GM12878 (cell line): ENCODE data around the gene TPD52L3. TPM values are rescaled to one million over a fixed set of nuclear protein-coding genes. Genes with fewer than 3 reads are reported as not detected.

Source experiments
- ATAC-seq: fragments of 200-7000 bp; cut with Tn5 transposase; 3 replicates; pipeline ENCODE4 v1.9.1; 2020; ENCODE audit warnings: mild to moderate bottlenecking, moderate library complexity
- BruUV-seq: library from RNA; stranded (reverse); fragments of 400-500 nt; replicated peaks from 2 replicates; lab custom pipeline; 2021; lab: Mats Ljungman, UMichigan
- CTCF ChIA-PET: fragments of 300-600 bp; sonication (Branson Sonifier 250); formaldehyde crosslinking; extraction: SDS; loops from one replicate; lab custom pipeline; 2021; ENCODE audit warnings: inconsistent platforms; lab: Yijun Ruan, JAX
- POLR2A ChIA-PET: fragments of 350-600 bp; formaldehyde crosslinking; extraction: SDS; loops from one replicate; lab custom pipeline; 2021; ENCODE audit warnings: inconsistent platforms; lab: Charles Lee
- RAD21 ChIA-PET: fragments of 300-600 bp; sonication (Branson Sonifier 250); formaldehyde crosslinking; loops from one replicate; lab custom pipeline; 2023; ENCODE audit warnings: antibody characterized with exemption; ENCODE audit not compliant: unreplicated experiment; lab: Charles Lee
- SMC1A ChIA-PET: fragments of 300-600 bp; sonication (Branson Sonifier 250); formaldehyde crosslinking; loops from one replicate; lab custom pipeline; 2023; ENCODE audit not compliant: unreplicated experiment, uncharacterized antibody; lab: Charles Lee
- DNase-seq: peaks from one replicate; pipeline ENCODE4 v3.0.0-alpha.2; 2011; ENCODE audit warnings: low read depth, low spot score
- FAIRE-seq: peaks from 3 replicates; lab custom pipeline; 2011; peaks lifted over from hg19 to GRCh38; lab: Jason Lieb, UNC
- H2AFZ ChIP-seq: 2 replicates; pipeline ENCODE4 v1.6.0; 2011; ENCODE audit warnings: low read depth, low read length, control low read depth; ENCODE audit not compliant: control insufficient read depth
- H3K27ac ChIP-seq: 2 replicates; pipeline ENCODE4 v1.5.1; 2011; ENCODE audit warnings: control low read depth; ENCODE audit not compliant: control insufficient read depth, insufficient read depth
- H3K27me3 ChIP-seq, 2 experiments: replicated peaks in 1 of 2; 2 replicates each; pipeline versions ENCODE4 v1.6.0 to v1.6.1; 2011; ENCODE audit warnings: low read length in 1 of 2; ENCODE audit not compliant: control insufficient read depth in 2 of 2, insufficient read depth in 2 of 2
- H3K36me3 ChIP-seq, 2 experiments: 2 replicates each; pipeline ENCODE4 v1.5.1; 2011; ENCODE audit warnings: low read length in 1 of 2; ENCODE audit not compliant: control insufficient read depth in 2 of 2, insufficient read depth in 2 of 2
- H3K4me1 ChIP-seq: 2 replicates; pipeline ENCODE4 v1.6.1; 2011; ENCODE audit warnings: mild to moderate bottlenecking, low read length, moderate library complexity, mixed read lengths; ENCODE audit not compliant: control insufficient read depth, insufficient read depth
- H3K4me2 ChIP-seq: 2 replicates; pipeline ENCODE4 v1.6.0; 2011; ENCODE audit warnings: control low read depth; ENCODE audit not compliant: control insufficient read depth, insufficient read depth
- H3K4me3 ChIP-seq: fragments of 200-600 bp; sonication (generic); 2 replicates; pipeline ENCODE4 v1.5.1; 2016
- H3K79me2 ChIP-seq: 2 replicates; pipeline ENCODE4 v1.6.0; 2011; ENCODE audit warnings: low read length; ENCODE audit not compliant: control insufficient read depth, insufficient read depth
- H3K9ac ChIP-seq: 2 replicates; pipeline ENCODE4 v1.8.0; 2011; ENCODE audit warnings: low read length, control low read depth, mixed read lengths; ENCODE audit not compliant: control insufficient read depth, insufficient read depth
- H3K9me3 ChIP-seq: replicated peaks from 3 replicates; pipeline ENCODE4 v1.5.1; 2011; ENCODE audit warnings: mild to moderate bottlenecking, low read length; ENCODE audit not compliant: control insufficient read depth, insufficient read depth
- H4K20me1 ChIP-seq: 2 replicates; pipeline ENCODE4 v1.6.0; 2011; ENCODE audit not compliant: control insufficient read depth, insufficient read depth
- CBX5 ChIP-seq: sonication (generic); IDR thresholded peaks from 2 replicates; pipeline ENCODE4 v1.6.1; 2016; ENCODE audit warnings: low read depth, moderate library complexity, mild to moderate bottlenecking, inconsistent platforms
- RB1 ChIP-seq: fragments of 450-650 bp; formaldehyde crosslinking; IDR thresholded peaks from 2 replicates; pipeline ENCODE4 v1.6.1; 2017; ENCODE audit warnings: mild to moderate bottlenecking, borderline replicate concordance
- SIN3A ChIP-seq: IDR thresholded peaks from 2 replicates; pipeline ENCODE4 v1.6.1; 2012; ENCODE audit warnings: low read depth, low read length, improper control_type of control experiment
- SRF ChIP-seq, 2 experiments: IDR thresholded peaks; 2 replicates each; pipeline ENCODE4 v1.6.1; 2011; ENCODE audit warnings: low read depth in 2 of 2, low read length in 2 of 2, mild to moderate bottlenecking in 1 of 2, moderate library complexity in 1 of 2
- ZNF217 ChIP-seq: fragments of 450-650 bp; IDR thresholded peaks from 2 replicates; pipeline ENCODE4 v1.6.1; 2017; ENCODE audit warnings: antibody characterized with exemption, mild to moderate bottlenecking
- ZNF384 ChIP-seq: IDR thresholded peaks from 2 replicates; pipeline ENCODE4 v1.6.1; 2012; ENCODE audit warnings: low read depth, mild to moderate bottlenecking, low read length, improper control_type of control experiment, borderline replicate concordance
- WGBS: methylation state at CpG from one replicate; pipeline ENCODE4 v1.1.6; 2016; ENCODE audit warnings: low lambda C conversion rate; ENCODE audit not compliant: insufficient replicate concordance, insufficient coverage; ENCODE audit errors: missing lambda C conversion rate; 5-methylcytosine and 5-hydroxymethylcytosine counted together
- in situ Hi-C: fragments of 300-500 bp; cut with MboI; formaldehyde crosslinking; loops from 9 replicates; pipeline ENCODE4 v1.14.3; 2018; ENCODE audit warnings: mixed read lengths
- intact Hi-C: fragments of 100-400 bp; cut with micrococcal nuclease; formaldehyde crosslinking; loops from one replicate; pipeline ENCODE4 v1.14.2; 2022; ENCODE audit not compliant: unreplicated experiment
- polyA plus RNA-seq, 11 experiments: library from polyadenylated mRNA; depleted of rRNA in 4 of 11; unstranded in 6 of 11; stranded (reverse) in 5 of 11; fragments of >200 nt; fragmentation: Nextera tagmentation in 4 of 11; fragmentation: Illumina TruSeq in 1 of 11; extraction: Ambion mirVana in 4 of 11; extraction: Trizol in 1 of 11; gene quantifications; 1 replicate in 1 of 11; 2 replicates in 10 of 11; pipeline versions ENCODE4 v1.2.1 to v1.2.3, GENCODE V29; 2011 to 2016; ENCODE audit warnings: inconsistent platforms in 2 of 11, missing spikeins in 2 of 11, low read depth in 1 of 11
- total RNA-seq, 4 experiments: library from RNA; depleted of rRNA in 3 of 4; stranded (reverse); fragments of >200 nt in 3 of 4; fragmentation: Illumina TruSeq in 1 of 4; extraction: Trizol in 1 of 4; gene quantifications; 2 replicates each; pipeline versions ENCODE4 v1.2.1 to v1.2.3, GENCODE V29; 2013 to 2021
- TF ChIP-seq, protein P1 (sequence below): IDR thresholded peaks from 2 replicates; pipeline ENCODE4 v1.6.1; 2012; ENCODE audit warnings: low read depth, low read length, improper control_type of control experiment
- TF ChIP-seq, protein P2 (sequence below): IDR thresholded peaks from 2 replicates; pipeline ENCODE4 v1.6.1; 2012; ENCODE audit warnings: improper control_type of control experiment, low read depth, low read length; ENCODE audit not compliant: insufficient replicate concordance

The TPD52L3 gene
- total and polyA plus RNA-seq, 10 of the 15 experiments (the other 5 are each of a cell fraction or from before 2014, with no cell fraction given): not detected

DNA sequence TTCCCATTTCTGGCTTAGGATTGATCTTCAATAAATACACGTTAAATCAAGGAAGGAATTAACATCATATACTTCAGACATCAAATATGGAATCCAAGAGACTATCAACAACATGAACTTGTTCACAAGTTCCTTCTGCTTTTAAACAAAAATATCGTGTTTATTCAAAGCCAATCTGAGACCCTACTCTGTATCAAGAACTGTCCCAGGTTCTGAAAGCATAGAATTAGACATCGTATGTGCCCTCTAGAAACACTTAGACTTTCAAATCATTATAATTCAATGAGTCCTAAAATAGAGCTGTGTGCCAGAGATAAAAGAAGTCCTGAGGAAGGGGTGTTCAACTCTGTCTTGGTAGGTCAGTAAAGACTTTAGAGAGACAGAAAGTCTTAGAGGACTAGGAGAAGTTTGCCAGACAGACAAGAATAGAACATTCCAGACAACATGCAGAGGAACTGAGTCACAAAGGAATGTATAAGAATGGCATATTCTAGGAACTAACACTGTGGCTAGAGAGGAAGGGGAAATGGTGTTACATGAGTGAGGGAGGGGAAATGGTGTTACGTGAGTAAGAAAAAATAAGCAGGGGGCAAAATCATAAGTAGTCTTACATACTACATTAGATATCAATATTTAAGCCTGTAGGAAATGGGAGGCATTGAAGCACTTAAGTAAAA, 2.9 kb downstream of the TPD52L3 start:
- intact Hi-C loops (no loop called here), in situ Hi-C loops (no loop called here)
- Histone ChIP-seq H2AFZ (no peak overlapping the region), H3K79me2 (no peaks in the 10 kb centered on the region), H4K20me1 (no peaks in the 10 kb centered on the region), H3K36me3 (no peaks in the 10 kb centered on the region), H3K27ac (no peak overlapping the region), H3K9ac (no peak overlapping the region), H3K4me3 (no peak overlapping the region), H3K4me1 (no peaks in the 10 kb centered on the region), H3K4me2 (no peak overlapping the region), H3K27me3 (no peaks in the 10 kb centered on the region), H3K9me3 (peaks cover 1% of the 10 kb centered on the region; the same call in 1 of the 3 replicates)
- ATAC-seq: no peak
- BruUV-seq: no TSS peak
- POLR2A ChIA-PET: no interaction called here
- SMC1A ChIA-PET: interaction anchor here (1.2 kb wide), 1 partner anchor 18 kb away, joined by 3 read pairs; no protein-coding TSS in a partner anchor
- no peak for DNase-seq
- CTCF ChIA-PET: interaction anchor here (0.6 kb wide), 1 partner anchor 42 kb away, joined by 3 read pairs; no protein-coding TSS in a partner anchor
- RAD21 ChIA-PET: no interaction called here
- 81% methylated on average over 4 of the region's 4 CpGs for WGBS
- FAIRE-seq: no peak
- TF ChIP-seq ZNF217 (no peak), SRF (IDR thresholded peaks at IDR 0.05; ENCODE audit: low read depth in 2 of 2, low read length in 2 of 2) (no peak), ZNF384 (no peak), SIN3A (no peak)

DNA sequence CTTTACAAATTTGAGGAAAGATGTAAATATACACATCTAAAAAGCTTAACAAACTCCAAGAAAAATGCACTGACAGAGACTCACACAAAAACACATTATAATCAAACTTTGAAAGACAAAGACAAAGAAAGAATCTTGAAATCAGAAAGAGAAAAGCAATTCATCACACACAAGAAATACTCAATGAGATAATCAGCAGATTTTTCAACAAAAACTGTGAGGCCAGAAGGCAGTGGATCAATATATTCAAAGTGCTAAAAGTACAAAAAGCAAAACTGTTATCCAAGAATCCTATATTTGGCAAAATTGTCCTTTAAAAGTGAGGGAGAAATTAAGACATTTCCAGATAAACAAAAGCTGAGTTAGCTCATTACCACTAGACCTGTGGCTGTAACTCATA, 6.1 kb downstream of the TPD52L3 start:
- in situ Hi-C loops (no loop called here), intact Hi-C loops (no loop called here)
- BruUV-seq: no TSS peak
- Histone ChIP-seq H3K27me3 (no peaks in the 10 kb centered on the region), H3K4me2 (no peak overlapping the region), H3K36me3 (no peaks in the 10 kb centered on the region), H3K4me3 (no peak overlapping the region), H2AFZ (no peak overlapping the region), H4K20me1 (no peaks in the 10 kb centered on the region), H3K27ac (no peak overlapping the region), H3K9ac (no peak overlapping the region), H3K79me2 (no peaks in the 10 kb centered on the region), H3K4me1 (no peaks in the 10 kb centered on the region), H3K9me3 (peaks cover 1% of the 10 kb centered on the region; the same call in 1 of the 3 replicates)
- no peak for ATAC-seq
- no peak for DNase-seq
- ChIA-PET CTCF (no interaction called here), RAD21 (no interaction called here), SMC1A (interaction anchor here (0.9 kb wide), 1 partner anchor 23 kb away, joined by 3 read pairs; no protein-coding TSS in a partner anchor), POLR2A (no interaction called here)
- FAIRE-seq: no peak
- TF ChIP-seq, protein P1, sequence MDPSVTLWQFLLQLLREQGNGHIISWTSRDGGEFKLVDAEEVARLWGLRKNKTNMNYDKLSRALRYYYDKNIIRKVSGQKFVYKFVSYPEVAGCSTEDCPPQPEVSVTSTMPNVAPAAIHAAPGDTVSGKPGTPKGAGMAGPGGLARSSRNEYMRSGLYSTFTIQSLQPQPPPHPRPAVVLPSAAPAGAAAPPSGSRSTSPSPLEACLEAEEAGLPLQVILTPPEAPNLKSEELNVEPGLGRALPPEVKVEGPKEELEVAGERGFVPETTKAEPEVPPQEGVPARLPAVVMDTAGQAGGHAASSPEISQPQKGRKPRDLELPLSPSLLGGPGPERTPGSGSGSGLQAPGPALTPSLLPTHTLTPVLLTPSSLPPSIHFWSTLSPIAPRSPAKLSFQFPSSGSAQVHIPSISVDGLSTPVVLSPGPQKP: no peak
- no peak for TF ChIP-seq CBX5
- TF ChIP-seq, protein P2, sequence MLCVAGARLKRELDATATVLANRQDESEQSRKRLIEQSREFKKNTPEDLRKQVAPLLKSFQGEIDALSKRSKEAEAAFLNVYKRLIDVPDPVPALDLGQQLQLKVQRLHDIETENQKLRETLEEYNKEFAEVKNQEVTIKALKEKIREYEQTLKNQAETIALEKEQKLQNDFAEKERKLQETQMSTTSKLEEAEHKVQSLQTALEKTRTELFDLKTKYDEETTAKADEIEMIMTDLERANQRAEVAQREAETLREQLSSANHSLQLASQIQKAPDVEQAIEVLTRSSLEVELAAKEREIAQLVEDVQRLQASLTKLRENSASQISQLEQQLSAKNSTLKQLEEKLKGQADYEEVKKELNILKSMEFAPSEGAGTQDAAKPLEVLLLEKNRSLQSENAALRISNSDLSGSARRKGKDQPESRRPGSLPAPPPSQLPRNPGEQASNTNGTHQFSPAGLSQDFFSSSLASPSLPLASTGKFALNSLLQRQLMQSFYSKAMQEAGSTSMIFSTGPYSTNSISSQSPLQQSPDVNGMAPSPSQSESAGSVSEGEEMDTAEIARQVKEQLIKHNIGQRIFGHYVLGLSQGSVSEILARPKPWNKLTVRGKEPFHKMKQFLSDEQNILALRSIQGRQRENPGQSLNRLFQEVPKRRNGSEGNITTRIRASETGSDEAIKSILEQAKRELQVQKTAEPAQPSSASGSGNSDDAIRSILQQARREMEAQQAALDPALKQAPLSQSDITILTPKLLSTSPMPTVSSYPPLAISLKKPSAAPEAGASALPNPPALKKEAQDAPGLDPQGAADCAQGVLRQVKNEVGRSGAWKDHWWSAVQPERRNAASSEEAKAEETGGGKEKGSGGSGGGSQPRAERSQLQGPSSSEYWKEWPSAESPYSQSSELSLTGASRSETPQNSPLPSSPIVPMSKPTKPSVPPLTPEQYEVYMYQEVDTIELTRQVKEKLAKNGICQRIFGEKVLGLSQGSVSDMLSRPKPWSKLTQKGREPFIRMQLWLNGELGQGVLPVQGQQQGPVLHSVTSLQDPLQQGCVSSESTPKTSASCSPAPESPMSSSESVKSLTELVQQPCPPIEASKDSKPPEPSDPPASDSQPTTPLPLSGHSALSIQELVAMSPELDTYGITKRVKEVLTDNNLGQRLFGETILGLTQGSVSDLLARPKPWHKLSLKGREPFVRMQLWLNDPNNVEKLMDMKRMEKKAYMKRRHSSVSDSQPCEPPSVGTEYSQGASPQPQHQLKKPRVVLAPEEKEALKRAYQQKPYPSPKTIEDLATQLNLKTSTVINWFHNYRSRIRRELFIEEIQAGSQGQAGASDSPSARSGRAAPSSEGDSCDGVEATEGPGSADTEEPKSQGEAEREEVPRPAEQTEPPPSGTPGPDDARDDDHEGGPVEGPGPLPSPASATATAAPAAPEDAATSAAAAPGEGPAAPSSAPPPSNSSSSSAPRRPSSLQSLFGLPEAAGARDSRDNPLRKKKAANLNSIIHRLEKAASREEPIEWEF: no peak
- TF ChIP-seq RB1: no peak
